HG02571 (cell line): ENCODE measurements around the gene CLASP1.

Experiments
- ATAC-seq: cut with Tn5 transposase; IDR thresholded peaks from one replicate; pipeline ENCODE4 v1.9.1; 2021; ENCODE audit warnings: mild to moderate bottlenecking, moderate library complexity; ENCODE audit not compliant: unreplicated experiment

Gene CLASP1

DNA sequence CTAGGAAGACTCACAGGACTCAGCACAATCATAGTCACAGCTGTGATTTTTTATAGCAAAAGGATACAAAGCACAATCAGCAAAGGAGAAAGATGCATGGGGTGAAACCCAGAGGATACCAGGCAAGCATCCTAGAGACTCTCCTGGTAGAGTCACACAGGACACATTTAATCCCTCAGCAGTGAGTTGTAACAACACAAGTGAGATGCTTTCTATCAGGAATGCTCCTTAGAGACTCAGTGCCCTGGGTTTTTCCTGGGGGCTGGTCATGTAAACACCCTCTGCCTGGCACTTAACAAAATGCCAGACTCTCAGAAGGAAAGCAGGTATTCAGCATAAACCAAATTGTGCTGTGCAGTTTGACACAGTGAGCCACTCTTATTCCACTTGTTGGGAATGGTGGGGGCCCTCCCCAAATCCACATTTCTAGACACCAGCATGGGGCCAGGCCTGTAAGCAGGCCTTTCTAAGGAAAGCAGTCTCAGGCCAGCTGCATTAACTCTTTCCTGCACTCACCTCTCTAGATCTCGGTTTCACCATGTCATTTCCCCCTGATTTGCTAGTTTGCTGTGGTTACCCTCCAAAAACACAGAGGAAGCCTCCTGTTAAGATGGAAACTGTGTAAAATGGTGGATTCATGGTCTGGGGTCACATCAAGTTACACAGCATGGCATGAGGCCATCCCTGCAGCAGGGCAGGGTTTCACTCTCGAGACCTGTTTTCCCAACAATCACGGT is 135.5 kb downstream of the CLASP1 start:
- no peak for ATAC-seq

DNA sequence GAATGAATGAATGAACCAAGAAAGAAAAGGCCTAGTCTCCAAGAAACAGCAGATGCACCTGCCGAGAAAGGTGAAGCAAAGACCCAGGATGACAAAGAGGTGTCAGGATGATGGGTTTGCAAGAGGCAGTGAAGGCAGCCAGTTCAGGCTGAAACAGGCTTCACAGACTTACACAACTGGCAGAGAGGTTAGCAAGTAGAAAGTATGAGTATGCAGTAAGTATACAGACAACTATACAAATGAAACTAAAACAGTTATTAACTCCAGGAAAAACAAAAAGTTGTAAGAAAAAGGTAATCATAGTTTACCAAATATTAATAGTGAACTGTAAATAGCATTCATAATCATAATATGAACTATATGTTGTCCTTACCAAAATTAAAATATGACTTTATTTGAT is 138.4 kb downstream of the CLASP1 start:
- ATAC-seq: no peak

DNA sequence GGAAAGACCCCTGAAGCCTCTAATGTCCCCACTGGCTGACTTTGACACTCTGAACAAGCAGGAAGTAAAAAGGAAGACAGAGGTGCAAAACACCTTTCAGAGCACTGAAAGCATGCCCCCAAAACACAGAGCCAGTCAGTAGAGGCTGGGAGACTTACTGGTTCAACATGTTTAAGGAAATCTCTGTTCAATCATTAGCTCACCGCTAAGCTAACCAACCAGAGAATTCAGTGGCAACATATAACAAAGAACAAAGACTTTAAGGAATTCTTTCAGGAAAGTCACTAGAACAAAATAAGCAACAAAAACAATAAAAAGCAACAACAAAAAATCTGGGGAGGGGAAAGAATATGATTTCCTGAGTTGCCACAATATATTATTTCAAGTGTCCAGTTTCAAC is 142.6 kb downstream of the CLASP1 start:
- ATAC-seq: no peak

DNA sequence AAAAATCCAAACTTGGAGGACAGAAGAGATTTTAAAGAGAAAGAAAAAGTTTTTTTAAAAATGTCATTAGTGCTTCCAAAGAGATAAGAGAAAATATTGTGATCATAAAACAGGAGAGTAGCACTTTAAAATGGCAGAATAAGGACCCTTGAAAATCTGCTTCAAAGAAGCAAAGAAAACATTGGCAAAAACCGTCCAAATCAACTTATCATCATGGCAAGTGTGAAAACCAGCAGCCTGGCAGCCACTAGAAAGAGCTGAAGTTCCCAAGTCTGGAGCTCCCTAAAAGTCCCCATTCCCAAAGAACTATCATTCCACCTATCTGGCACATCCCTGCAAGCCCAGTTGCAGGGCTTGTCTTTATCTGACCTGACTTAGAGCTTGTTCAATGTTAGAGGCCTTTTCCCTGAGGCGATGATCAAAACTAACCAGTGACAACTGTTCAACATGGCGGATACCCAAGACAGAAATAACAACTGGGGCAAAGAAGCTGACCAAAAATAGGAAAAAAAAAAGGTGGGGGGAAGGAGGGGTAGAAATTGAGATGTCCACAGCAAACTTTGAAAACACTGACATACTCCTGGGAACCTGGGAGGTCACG is 143.2 kb downstream of the CLASP1 start:
- ATAC-seq: no peak

DNA sequence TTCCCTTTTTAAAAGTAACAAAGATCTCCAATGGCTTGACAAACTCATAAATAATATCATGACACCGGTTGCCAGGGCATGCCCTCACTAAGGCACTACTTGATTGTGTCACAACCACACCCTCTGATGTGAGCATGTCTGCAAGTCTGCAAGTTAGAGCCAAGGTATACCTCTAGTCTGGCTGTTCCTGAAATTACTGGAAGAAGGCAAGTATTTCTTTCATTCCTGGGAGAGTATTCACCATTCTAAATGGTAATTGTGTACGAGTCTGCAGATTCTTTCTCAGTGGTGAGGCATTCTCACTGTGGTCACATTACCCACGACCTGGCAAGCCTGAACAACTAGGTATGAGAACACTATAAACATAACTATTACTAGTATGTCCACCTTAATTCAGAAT is 144.3 kb downstream of the CLASP1 start:
- no peak for ATAC-seq

DNA sequence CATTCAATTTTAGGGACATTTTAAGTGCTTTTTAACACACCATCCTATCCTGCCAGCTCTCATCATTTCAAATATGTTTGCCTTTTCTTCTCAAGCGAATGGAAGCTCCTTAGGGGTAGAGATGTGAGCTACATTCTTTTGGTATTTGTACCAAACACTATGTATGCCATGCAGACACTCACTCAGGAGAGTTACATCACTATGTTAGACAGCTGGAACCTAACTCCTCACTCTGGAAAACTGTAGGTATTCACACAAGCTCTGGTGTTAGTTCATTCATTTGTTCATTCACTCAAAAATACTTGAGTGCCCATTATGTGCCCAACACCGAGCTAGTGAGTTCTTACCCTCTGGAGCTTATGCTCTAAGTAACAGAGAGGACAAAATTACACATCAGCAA is 144.9 kb downstream of the CLASP1 start:
- ATAC-seq: no peak

DNA sequence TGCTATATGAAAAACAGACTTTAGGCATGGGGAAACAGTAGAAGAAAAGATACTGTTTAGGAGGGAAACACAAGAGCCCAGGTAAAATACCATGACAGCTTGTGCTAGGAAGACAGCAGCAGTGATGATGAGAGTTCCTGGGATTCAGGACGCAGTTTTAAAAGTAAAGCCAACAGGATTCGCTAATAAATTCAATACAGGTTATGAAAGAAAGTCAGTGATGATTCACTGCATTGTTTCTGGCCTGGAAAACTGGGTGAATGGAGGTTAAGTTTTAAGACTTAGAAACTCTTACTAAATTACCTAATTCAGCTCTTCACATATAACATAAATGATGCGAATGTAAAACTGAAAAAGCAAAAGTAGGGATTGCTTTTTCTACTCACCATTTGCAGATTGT is 146.5 kb downstream of the CLASP1 start:
- ATAC-seq: no peak

DNA sequence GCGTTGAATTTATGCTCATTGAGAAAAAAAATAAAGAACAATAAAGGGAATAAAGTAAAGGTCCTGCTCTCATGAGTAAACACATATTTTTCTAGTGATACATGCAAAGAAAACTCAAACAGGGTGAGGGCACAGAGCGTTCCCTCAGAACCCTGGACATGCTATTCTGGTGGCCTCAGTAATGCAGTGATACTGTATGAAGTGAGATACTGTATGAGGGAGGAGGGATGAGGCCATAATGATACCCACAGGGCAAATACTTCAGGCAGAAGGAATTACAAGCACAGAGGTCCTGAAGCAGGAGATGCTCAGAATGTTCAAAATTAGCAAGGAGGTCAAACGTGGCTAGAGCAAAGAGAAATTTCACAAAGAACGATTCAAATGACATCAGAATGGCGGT is 147.0 kb downstream of the CLASP1 start:
- ATAC-seq: no peak

DNA sequence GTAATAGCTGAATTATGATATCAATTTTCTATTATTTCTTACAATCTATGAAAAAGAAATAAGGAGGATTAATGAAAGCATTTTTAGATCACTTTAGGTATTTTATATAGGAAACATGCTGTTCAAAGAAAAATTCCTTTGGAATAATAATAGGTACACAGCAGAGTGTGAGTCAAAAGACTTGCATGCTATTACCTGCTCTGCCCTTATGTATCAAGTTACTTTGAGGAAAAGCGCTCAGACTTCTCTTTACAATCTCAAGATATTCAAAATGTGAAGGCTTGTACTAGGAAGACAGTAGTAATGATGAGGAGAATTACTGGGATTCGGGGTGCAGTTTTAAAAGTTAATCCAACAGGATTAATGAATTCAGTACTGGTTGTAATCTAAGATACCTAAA is 147.7 kb downstream of the CLASP1 start:
- ATAC-seq: no peak

DNA sequence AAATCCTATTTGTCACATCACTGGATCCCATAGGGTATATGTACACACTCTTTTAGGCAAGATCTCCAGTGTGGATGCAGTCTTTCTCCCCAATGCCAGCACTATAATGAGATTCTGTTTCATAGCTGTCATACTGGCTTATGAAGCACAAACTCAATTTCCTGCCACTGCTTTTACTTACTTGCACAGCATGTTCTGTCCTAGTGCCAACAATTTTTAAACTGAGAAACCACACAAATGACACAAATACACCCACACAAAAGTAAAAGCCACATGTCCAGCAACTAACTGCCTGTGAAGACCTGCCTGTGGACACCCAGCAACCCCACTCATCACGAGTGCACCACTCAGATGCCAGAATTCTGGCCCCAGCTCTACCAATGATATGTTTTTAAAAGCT is 148.2 kb downstream of the CLASP1 start:
- no peak for ATAC-seq

DNA sequence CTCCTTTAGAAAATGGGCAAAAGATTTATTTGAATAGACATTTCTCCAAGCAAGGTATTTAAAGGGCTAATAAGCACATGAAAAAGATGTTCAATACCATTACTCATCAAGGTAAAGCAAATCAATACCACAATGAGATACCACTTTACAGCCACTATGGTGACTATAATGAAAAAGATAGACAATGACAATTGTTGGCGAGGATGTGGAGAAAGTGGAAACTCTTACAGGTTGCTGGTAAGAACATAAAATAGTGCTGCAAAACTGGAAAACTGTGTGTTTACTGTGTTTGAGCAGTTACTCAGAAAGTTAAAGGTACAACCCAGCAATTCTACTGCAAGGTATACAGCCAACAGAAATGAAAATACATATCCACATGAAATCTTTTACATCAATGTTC is 150.5 kb downstream of the CLASP1 start:
- no peak for ATAC-seq

DNA sequence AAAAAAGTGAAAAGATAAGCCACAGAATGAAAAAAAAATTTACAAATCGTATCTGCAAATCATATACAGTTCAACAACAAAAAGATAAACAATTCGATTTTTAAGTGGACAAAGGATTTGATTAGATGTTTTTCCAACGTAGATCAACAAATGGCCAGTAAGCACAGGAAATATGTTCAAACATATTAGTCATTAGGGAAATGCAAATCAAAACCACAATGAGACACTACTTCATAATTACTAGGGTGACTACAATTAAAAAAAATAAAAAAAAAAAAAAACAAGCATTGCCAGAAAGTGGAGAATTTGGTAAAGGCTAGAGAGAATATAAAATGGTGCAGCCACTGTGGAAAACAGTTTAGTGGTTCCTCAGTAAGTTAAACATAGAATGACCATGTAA is 156.9 kb downstream of the CLASP1 start:
- ATAC-seq: no peak

DNA sequence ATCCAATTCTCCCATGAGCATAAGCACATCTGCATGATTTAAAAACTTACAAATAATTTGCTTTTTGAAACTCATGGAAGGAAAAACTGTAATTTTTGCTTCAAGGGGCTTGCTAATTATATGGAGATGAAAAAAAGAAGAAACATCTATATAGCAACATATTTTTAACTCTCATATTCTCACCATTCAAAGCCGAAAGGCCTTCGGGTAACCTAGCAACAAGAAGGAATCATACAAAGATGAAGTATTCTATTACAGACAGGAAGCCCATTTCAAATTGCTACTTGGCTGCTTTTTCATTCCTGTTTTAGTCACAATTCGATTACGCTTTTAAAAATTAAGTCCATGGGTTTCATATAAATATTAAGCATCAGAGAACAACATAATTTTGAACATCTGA is 157.7 kb downstream of the CLASP1 start:
- ATAC-seq: no peak

DNA sequence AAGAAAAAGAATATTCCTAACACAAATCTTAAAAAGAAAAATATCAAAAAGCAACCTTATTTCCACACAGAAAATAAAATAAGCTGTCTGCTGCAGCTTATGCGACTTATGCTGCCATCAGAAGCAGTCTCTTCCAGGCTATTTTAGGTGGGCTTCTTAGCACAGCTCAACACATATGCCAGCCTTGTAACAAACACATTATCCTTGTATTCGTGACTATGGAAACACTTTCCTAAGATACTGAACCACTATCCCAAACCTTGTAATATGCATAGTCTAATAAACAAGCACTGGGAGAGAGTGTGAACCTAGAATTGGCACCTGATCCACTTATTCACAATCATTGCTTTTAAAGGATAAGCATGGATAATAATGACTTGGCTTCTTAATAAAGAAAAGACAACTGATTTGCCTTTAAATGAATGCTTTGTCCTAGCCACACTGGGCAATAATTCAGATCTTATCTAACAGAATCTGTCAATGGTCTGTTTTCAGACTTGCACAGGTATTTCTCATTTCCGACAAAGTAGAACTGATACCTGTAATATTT is 158.6 kb downstream of the CLASP1 start:
- no peak for ATAC-seq

DNA sequence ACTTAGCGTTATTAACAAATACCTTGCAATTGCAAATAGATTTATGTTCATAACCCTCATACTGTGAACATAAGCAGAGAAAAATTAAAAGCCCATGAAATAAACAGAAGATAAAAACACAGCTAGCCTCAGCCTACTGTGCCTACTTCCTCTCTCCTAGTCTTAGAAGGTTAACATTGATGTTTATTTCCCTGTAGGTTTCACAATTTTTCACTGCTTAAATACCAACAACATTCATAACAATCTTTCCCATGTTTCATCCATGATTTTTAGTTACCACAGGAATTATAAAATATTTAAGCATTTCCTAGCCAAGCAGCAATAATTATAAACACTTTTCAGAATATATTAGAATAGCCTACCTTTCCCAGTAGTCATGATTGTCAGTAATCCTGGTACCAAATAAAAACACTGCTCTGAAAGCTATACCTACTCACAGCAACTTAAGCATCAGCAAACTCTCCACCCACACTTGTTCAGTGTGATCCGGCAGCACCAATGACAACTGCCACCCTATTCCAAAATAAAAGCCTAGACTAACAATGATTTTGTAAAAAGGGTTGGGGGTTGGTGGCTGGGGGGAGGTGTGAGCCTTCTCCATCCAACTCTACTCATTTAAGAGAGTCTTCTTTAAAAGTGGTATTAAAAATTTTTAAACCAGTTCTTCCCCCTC is 159.2 kb downstream of the CLASP1 start:
- ATAC-seq: no peak

DNA sequence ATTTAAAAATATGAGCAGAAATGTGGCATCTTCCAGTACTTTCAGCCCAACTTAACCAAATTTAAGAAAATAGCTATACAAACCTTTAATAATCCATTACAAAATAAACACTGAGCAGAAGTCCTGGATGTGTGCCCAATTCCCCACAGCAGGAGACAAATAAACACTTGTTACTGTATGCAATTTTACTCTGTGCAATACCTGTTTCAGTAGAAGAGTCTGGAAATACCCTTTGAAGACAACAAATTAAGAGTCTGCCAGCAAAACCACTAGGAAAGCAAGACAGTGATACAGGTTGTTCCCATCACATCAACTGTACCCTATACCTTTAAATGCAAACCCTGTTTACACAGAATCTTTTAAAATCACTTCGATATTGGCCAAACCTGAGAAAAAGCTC is 160.0 kb downstream of the CLASP1 start:
- ATAC-seq: no peak

DNA sequence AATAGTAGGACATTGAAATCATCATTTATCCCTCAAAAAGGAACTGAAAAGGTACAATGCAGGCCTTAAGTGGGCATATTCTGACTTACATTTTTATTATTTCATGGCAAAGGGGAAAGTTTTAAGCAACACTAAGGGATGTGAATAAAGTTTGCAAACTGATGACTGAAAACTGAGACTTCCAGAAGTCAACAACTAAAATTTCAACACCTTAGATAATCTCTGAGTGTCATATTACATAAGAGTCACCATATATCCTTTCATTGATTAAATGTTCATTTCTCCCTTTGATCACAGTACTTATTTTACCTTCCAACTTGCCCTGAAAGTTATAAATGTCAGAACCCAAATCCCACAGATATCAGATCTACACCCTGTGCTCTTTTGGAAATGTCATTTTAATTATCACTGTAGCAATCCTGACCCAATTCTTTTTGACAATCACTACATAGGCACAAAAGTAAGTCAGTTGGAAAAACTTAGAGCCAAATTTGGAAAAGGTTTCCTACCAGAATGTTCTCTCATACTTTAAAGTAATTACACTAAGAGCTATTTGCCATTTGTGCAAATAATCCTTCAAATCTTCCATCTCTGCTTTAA is 163.0 kb downstream of the CLASP1 start:
- no peak for ATAC-seq

DNA sequence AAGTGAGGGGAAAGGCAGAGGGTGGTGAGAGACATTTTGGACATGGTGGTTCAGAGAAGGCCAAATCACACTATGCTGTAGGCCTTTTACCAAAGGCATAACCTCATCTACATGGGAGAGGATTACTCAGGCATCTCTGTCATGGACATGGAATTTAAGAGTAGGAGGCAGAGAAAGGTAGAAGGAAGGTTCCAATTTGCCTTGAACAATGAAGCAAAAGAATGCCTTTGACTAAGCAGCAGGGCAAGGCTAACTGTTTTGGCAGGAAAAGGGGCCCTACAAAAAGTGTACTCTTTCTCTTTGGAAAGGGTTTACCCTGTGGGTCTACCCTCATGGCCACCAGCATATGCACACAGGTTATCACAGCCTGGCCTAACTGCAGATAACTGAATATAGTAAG is 164.2 kb downstream of the CLASP1 start:
- no peak for ATAC-seq

DNA sequence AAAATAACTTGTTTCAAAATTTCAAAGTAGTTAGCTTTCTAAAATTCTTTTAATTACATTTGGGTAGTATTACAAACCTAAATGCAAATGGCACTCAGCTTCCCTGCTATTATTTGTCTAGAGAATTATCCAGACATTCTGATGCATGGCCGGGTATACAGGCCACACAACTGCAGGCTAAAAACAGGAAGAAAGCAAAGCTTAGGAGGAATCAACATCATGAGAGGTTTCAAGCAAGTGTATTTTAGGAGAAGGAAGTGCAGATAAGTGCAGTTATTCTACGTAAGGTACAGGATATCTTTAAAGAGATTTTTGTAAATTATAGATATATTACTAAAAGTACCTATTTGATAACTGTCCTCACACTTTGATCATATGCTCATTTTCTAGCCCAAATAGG is 165.4 kb downstream of the CLASP1 start:
- no peak for ATAC-seq

DNA sequence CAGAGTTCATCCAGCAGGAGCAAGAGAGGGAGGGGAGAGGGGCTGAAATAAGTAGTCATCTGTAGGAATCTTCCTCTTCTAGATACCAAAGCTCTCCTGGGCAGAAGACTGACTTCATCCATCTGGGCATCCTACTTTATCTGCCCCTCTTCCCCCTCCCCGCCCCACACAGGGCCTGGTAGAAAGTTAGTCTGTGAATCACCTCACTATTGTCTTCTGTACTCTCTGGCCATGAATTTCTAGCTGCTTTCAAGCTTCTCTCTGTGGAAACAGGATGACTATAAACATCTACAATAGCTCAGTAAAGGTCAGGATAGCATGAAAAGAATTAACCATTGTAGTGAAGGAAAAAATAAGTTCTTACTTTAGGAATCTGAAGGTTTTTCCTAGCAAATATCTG is 166.2 kb downstream of the CLASP1 start:
- no peak for ATAC-seq

DNA sequence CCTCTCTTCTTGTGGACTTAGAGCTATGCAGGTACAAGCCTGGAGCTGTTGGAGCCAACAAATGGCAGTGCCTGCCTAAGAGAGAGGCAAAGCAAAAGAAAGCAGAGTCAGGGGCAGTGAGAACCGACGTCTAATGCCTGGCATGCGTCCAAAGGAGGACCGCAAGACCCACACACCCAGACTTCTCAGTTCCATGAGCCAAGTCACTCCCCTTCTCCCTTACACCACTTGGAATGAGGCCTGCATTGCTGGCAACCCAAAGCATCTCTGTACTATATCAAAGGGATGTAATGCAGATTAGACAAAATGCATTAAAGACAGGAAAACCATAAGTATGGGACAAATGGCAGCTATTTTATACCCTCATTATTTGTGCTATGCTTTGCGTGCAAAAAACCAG is 168.4 kb downstream of the CLASP1 start:
- ATAC-seq: no peak
